A673 (cell line): Measurements from ENCODE around the gene ATP9A. TPM values are rescaled to one million over a fixed set of nuclear protein-coding genes. Genes with fewer than 3 reads are reported as not detected.

Source experiments
- BruUV-seq: library from RNA; stranded (reverse); fragments of 400-500 nt; replicated peaks from 2 replicates; lab custom pipeline; 2021; lab: Mats Ljungman, UMichigan
- CTCF ChIA-PET: fragments of 300-600 bp; sonication (Branson Sonifier 250); formaldehyde crosslinking; loops from one replicate; lab custom pipeline; 2022; ENCODE audit warnings: antibody characterized with exemption; lab: Charles Lee
- POLR2A ChIA-PET: fragments of 300-600 bp; sonication (Branson Sonifier 250); formaldehyde crosslinking; loops from one replicate; lab custom pipeline; 2022; ENCODE audit warnings: antibody characterized with exemption; ENCODE audit not compliant: low non-redundant PET; lab: Charles Lee
- DNase-seq: peaks from one replicate; pipeline ENCODE4 v3.0.0-alpha.2; 2015; ENCODE audit warnings: low spot score
- H3K27ac ChIP-seq: fragments of 200-600 bp; sonication (generic); 2 replicates; pipeline ENCODE4 v1.5.1; 2016; ENCODE audit warnings: mixed run types, low read depth, mild to moderate bottlenecking, mixed read lengths, antibody characterized with exemption, low read length; ENCODE audit not compliant: poor library complexity, severe bottlenecking
- H3K27me3 ChIP-seq: fragments of 200-600 bp; sonication (generic); replicated peaks from 2 replicates; pipeline ENCODE4 v1.6.1; 2017; ENCODE audit warnings: mixed run types, low read depth, mild to moderate bottlenecking, mixed read lengths, antibody characterized with exemption, low read length; ENCODE audit not compliant: insufficient read depth, poor library complexity
- H3K36me3 ChIP-seq: fragments of 200-600 bp; sonication (generic); 2 replicates; pipeline ENCODE4 v1.6.1; 2016; ENCODE audit warnings: mixed run types, mild to moderate bottlenecking, mixed read lengths, antibody characterized with exemption, low read length; ENCODE audit not compliant: insufficient read depth, poor library complexity, severe bottlenecking
- H3K4me1 ChIP-seq: fragments of 200-600 bp; sonication (generic); 2 replicates; pipeline ENCODE4 v1.6.1; 2017; ENCODE audit warnings: mixed run types, mild to moderate bottlenecking, mixed read lengths, antibody characterized with exemption, low read length; ENCODE audit not compliant: insufficient read depth, poor library complexity, severe bottlenecking
- H3K4me3 ChIP-seq: fragments of 200-600 bp; sonication (generic); 2 replicates; pipeline ENCODE4 v1.5.1; 2016; ENCODE audit warnings: low read depth, mixed run types, mild to moderate bottlenecking, mixed read lengths, low read length; ENCODE audit not compliant: poor library complexity, severe bottlenecking
- H3K9me3 ChIP-seq: fragments of 200-600 bp; sonication (generic); 2 replicates; pipeline ENCODE4 v1.6.1; 2016; ENCODE audit warnings: mixed run types, low read depth, mild to moderate bottlenecking, mixed read lengths, antibody characterized with exemption, low read length; ENCODE audit not compliant: poor library complexity, severe bottlenecking
- CTCF ChIP-seq: fragments of 300-800, 200-600 bp; sonication (generic); conservative IDR thresholded peaks from 2 replicates; pipeline ENCODE4 v1.5.1; 2017; ENCODE audit warnings: low read depth, mild to moderate bottlenecking, antibody characterized with exemption, low read length, moderate library complexity, mixed read lengths
- EZH2 ChIP-seq: fragments of 200-600 bp; sonication (generic); IDR thresholded peaks from 2 replicates; pipeline ENCODE4 v1.6.1; 2017; ENCODE audit warnings: borderline replicate concordance, low read depth, mild to moderate bottlenecking, mixed read lengths, antibody characterized with exemption, low read length; ENCODE audit not compliant: poor library complexity, severe bottlenecking
- intact Hi-C: fragments of 100-400 bp; cut with micrococcal nuclease; formaldehyde crosslinking; loops from one replicate; pipeline ENCODE4 v1.10.0; 2022; ENCODE audit not compliant: unreplicated experiment
- total RNA-seq: library from RNA; stranded (reverse); gene quantifications from 2 replicates; pipeline ENCODE4 v1.2.3, GENCODE V29; 2021

ATP9A gene
- total RNA-seq, 1 experiment from 2014 or later = 31.2 TPM

- no peak overlapping the region for H3K4me3 ChIP-seq
- H3K36me3 ChIP-seq = no peaks in the 10 kb centered on the region
- intact Hi-C loops = no loop called here
- ChIA-PET CTCF (no interaction called here), POLR2A (no interaction called here)
- no peaks in the 10 kb centered on the region for H3K27me3 ChIP-seq
- peaks cover 11% of the 10 kb centered on the region for H3K4me1 ChIP-seq
- no peak for TF ChIP-seq CTCF
- TF ChIP-seq EZH2 = no peak
- no peaks in the 10 kb centered on the region for H3K9me3 ChIP-seq
- no peak for DNase-seq
- H3K27ac ChIP-seq = no peak overlapping the region
- no TSS peak for BruUV-seq
Observed at GRCh38 chr20:51567622-51568021, 200.6 kb downstream of the ATP9A start.

GRCh38 chr20:51566594-51566993, 201.6 kb downstream of the ATP9A start:
- no peaks in the 10 kb centered on the region for H3K27me3 ChIP-seq
- no peak for TF ChIP-seq CTCF
- no peak for TF ChIP-seq EZH2
- no peaks in the 10 kb centered on the region for H3K36me3 ChIP-seq
- ChIA-PET POLR2A (no interaction called here), CTCF (no interaction called here)
- BruUV-seq = no TSS peak
- intact Hi-C loops = no loop called here
- H3K27ac ChIP-seq = no peak overlapping the region
- peaks cover 11% of the 10 kb centered on the region for H3K4me1 ChIP-seq
- H3K4me3 ChIP-seq = no peak overlapping the region
- H3K9me3 ChIP-seq = no peaks in the 10 kb centered on the region
- no peak for DNase-seq

GRCh38 chr20:51565298-51566144, 202.7 kb downstream of the ATP9A start:
- CTCF ChIA-PET = no interaction called here
- Histone ChIP-seq H3K27ac (no peak overlapping the region), H3K4me3 (no peak overlapping the region), H3K4me1 (peaks cover 18% of the 10 kb centered on the region), H3K27me3 (no peaks in the 10 kb centered on the region), H3K36me3 (no peaks in the 10 kb centered on the region), H3K9me3 (no peaks in the 10 kb centered on the region)
- POLR2A ChIA-PET = no interaction called here
- TF ChIP-seq EZH2 (no peak), CTCF (no peak)
- intact Hi-C loops = no loop called here
- no TSS peak for BruUV-seq
- peak; percentile 25 for DNase-seq
